D721Med (cell line): Measurements from ENCODE around the gene CFAP107.
"Not testable (repeated sequence)": the region's sequence is repeated elsewhere in the genome, so short reads cannot be mapped to it uniquely, and the experiment has no call there.

Source experiments
- DNase-seq: peaks from one replicate; pipeline ENCODE4 v3.0.0; 2011; ENCODE audit warnings: low spot score; ENCODE audit not compliant: insufficient read length
- FAIRE-seq: peaks from 2 replicates; lab custom pipeline; 2011; peaks lifted over from hg19 to GRCh38; lab: Jason Lieb, UNC
- CTCF ChIP-seq: IDR thresholded peaks from 2 replicates; pipeline ENCODE4 v1.5.1; 2012; ENCODE audit warnings: mild to moderate bottlenecking, control low read depth; ENCODE audit not compliant: insufficient read depth; ENCODE audit errors: missing control alignments

The CFAP107 gene

GRCh38 chr1:12717301-12717838, 28.6 kb upstream of the CFAP107 start:
- TF ChIP-seq CTCF = no peak
- DNase-seq (no peak), FAIRE-seq (no peak)

GRCh38 chr1:12722626-12723025, 23.4 kb upstream of the CFAP107 start:
- FAIRE-seq (no peak), DNase-seq (no peak)
- TF ChIP-seq CTCF = no peak

GRCh38 chr1:12728391-12728790, 17.6 kb upstream of the CFAP107 start:
- TF ChIP-seq CTCF = no peak
- DNase-seq (no peak), FAIRE-seq (no peak)

- FAIRE-seq (no peak), DNase-seq (no peak)
- no peak for TF ChIP-seq CTCF
Observed at GRCh38 chr1:12730156-12730555, 15.8 kb upstream of the CFAP107 start.

- not testable (repeated sequence) for FAIRE-seq, DNase-seq
Observed at GRCh38 chr1:12731084-12731483, 14.9 kb upstream of the CFAP107 start.

- TF ChIP-seq CTCF = no peak
- DNase-seq (no peak), FAIRE-seq (no peak)
Observed at GRCh38 chr1:12734651-12735050, 11.3 kb upstream of the CFAP107 start.

GRCh38 chr1:12738934-12739333, 7.1 kb upstream of the CFAP107 start:
- no peak for TF ChIP-seq CTCF
- DNase-seq (no peak), FAIRE-seq (no peak)

GRCh38 chr1:12739613-12740012, 6.4 kb upstream of the CFAP107 start:
- DNase-seq = no peak
- TF ChIP-seq CTCF = no peak
- FAIRE-seq = no peak
